Activated T-helper 2 cell treated with anti-CD3 and anti-CD28 coated beads, Interferon-gamma antibody, Interleukin-2, Interleukin-4, amounts not matched to agents 10 μg/mL and 5 μg/mL and 100 μg/mL, durations not matched to agents 14 hours and 24 hours and 36 hours (primary cell): ENCODE data around the gene GFER. TPM values are rescaled to one million over a fixed set of nuclear protein-coding genes. Genes with fewer than 3 reads are reported as not detected.
"Not testable (repeated sequence)": the region's sequence is repeated elsewhere in the genome, so short reads cannot be mapped to it uniquely, and the experiment has no call there.

Source experiments
- DNase-seq: peaks from one replicate; pipeline ENCODE4 v3.0.0; 2021; ENCODE audit warnings: low spot score
- H3K27ac Mint-ChIP-seq: one replicate; pipeline ENCODE4 v1.8.0; 2021; ENCODE audit warnings: mixed read lengths
- H3K27me3 Mint-ChIP-seq: one replicate; pipeline ENCODE4 v1.8.0; 2021; ENCODE audit warnings: low read depth, mixed read lengths
- H3K36me3 Mint-ChIP-seq: one replicate; pipeline ENCODE4 v1.8.0; 2021; ENCODE audit warnings: low read depth, mixed read lengths
- H3K4me1 Mint-ChIP-seq: one replicate; pipeline ENCODE4 v1.8.0; 2021; ENCODE audit warnings: low read depth, mixed read lengths
- H3K4me3 Mint-ChIP-seq: one replicate; pipeline ENCODE4 v1.8.0; 2021; ENCODE audit warnings: low read depth, mild to moderate bottlenecking, moderate library complexity, mixed read lengths
- H3K9me3 Mint-ChIP-seq: one replicate; pipeline ENCODE4 v1.8.0; 2021; ENCODE audit warnings: mixed read lengths
- intact Hi-C: fragments of 100-400 bp; cut with micrococcal nuclease; formaldehyde crosslinking; loops from one replicate; pipeline ENCODE4 v1.15.1; 2023
- total RNA-seq: library from RNA; stranded (reverse); gene quantifications from 2 replicates; pipeline ENCODE4 v1.2.3, GENCODE V29; 2022

The GFER gene
- total RNA-seq, 1 donor from 2014 or later, result 40.0 TPM

GRCh38 chr16:2003827-2004641 is 20.0 kb downstream of the GFER start:
- H3K27me3 Mint-ChIP-seq, result no peaks in the 10 kb centered on the region
- intact Hi-C loops, result no loop called here
- no peak overlapping the region for H3K27ac Mint-ChIP-seq
- H3K36me3 Mint-ChIP-seq, result peaks cover 44% of the 10 kb centered on the region
- peak; percentile 83 for DNase-seq
- H3K4me3 Mint-ChIP-seq, result no peak overlapping the region
- H3K9me3 Mint-ChIP-seq, result no peaks in the 10 kb centered on the region
- H3K4me1 Mint-ChIP-seq, result peaks cover 18% of the 10 kb centered on the region

GRCh38 chr16:2004795-2005517 is 21.0 kb downstream of the GFER start:
- H3K27me3 Mint-ChIP-seq, result no peaks in the 10 kb centered on the region
- H3K4me1 Mint-ChIP-seq, result peaks cover 18% of the 10 kb centered on the region
- H3K9me3 Mint-ChIP-seq, result no peaks in the 10 kb centered on the region
- H3K36me3 Mint-ChIP-seq, result peaks cover 44% of the 10 kb centered on the region
- intact Hi-C loops, result loop anchor here (5.0 kb wide), 1 partner anchor 42 kb away; the partner anchor contains the start of genes NTHL1 and TSC2
- no peak overlapping the region for H3K4me3 Mint-ChIP-seq
- DNase-seq, result no peak
- no peak overlapping the region for H3K27ac Mint-ChIP-seq

GRCh38 chr16:2005646-2006045 is 21.7 kb downstream of the GFER start:
- H3K36me3 Mint-ChIP-seq, result peaks cover 48% of the 10 kb centered on the region
- intact Hi-C loops, result loop anchor here (5.0 kb wide), 1 partner anchor 42 kb away; the partner anchor contains the start of genes NTHL1 and TSC2
- peaks cover 22% of the 10 kb centered on the region for H3K4me1 Mint-ChIP-seq
- DNase-seq, result no peak
- no peak overlapping the region for H3K27ac Mint-ChIP-seq
- H3K9me3 Mint-ChIP-seq, result no peaks in the 10 kb centered on the region
- H3K27me3 Mint-ChIP-seq, result no peaks in the 10 kb centered on the region
- H3K4me3 Mint-ChIP-seq, result no peak overlapping the region

GRCh38 chr16:2006317-2006716 is 22.3 kb downstream of the GFER start:
- H3K4me3 Mint-ChIP-seq, result peak overlapping the region; percentile 39
- H3K27me3 Mint-ChIP-seq, result no peaks in the 10 kb centered on the region
- no peaks in the 10 kb centered on the region for H3K9me3 Mint-ChIP-seq
- peaks cover 22% of the 10 kb centered on the region for H3K4me1 Mint-ChIP-seq
- H3K36me3 Mint-ChIP-seq, result peaks cover 43% of the 10 kb centered on the region
- intact Hi-C loops, result loop anchor here (5.0 kb wide), 1 partner anchor 41 kb away; the partner anchor contains the start of genes NTHL1 and TSC2
- no peak overlapping the region for H3K27ac Mint-ChIP-seq
- DNase-seq, result no peak

GRCh38 chr16:2007081-2007836 is 23.3 kb downstream of the GFER start:
- intact Hi-C loops, result loop anchor here (5.0 kb wide), 1 partner anchor 40 kb away; the partner anchor contains the start of genes NTHL1 and TSC2
- Mint-ChIP-seq H3K27me3 (no peaks in the 10 kb centered on the region), H3K4me1 (peaks cover 22% of the 10 kb centered on the region), H3K36me3 (peaks cover 37% of the 10 kb centered on the region), H3K27ac (peak overlapping the region; percentile 78), H3K4me3 (peak overlapping the region; percentile 86), H3K9me3 (no peaks in the 10 kb centered on the region)
- no peak for DNase-seq

GRCh38 chr16:2008009-2008526 is 24.1 kb downstream of the GFER start:
- H3K27me3 Mint-ChIP-seq, result no peaks in the 10 kb centered on the region
- H3K27ac Mint-ChIP-seq, result peak overlapping the region; percentile 78
- H3K4me3 Mint-ChIP-seq, result peak overlapping the region; percentile 86
- no peak for DNase-seq
- peaks cover 33% of the 10 kb centered on the region for H3K36me3 Mint-ChIP-seq
- peaks cover 22% of the 10 kb centered on the region for H3K4me1 Mint-ChIP-seq
- intact Hi-C loops, result loop anchor here (5.0 kb wide), 1 partner anchor 39 kb away; the partner anchor contains the start of genes NTHL1 and TSC2
- no peaks in the 10 kb centered on the region for H3K9me3 Mint-ChIP-seq

- no peak for DNase-seq
- intact Hi-C loops, result loop anchor here (1.0 to 5.0 kb wide), 2 partner anchors 16 to 39 kb away; partner anchors contain the start of genes NTHL1 and TSC2
- Mint-ChIP-seq H3K4me3 (peak overlapping the region; percentile 86), H3K9me3 (no peaks in the 10 kb centered on the region), H3K36me3 (peaks cover 33% of the 10 kb centered on the region), H3K27me3 (no peaks in the 10 kb centered on the region), H3K27ac (peak overlapping the region; percentile 78), H3K4me1 (peaks cover 22% of the 10 kb centered on the region)
Observed at GRCh38 chr16:2008631-2009163, 24.7 kb downstream of the GFER start.

- peaks cover 33% of the 10 kb centered on the region for H3K36me3 Mint-ChIP-seq
- DNase-seq, result no peak
- H3K4me3 Mint-ChIP-seq, result peak overlapping the region; percentile 86
- intact Hi-C loops, result loop anchor here (1.0 to 5.0 kb wide), 2 partner anchors 17 to 38 kb away; partner anchors contain the start of genes NTHL1 and TSC2
- no peaks in the 10 kb centered on the region for H3K27me3 Mint-ChIP-seq
- H3K27ac Mint-ChIP-seq, result peak overlapping the region; percentile 78
- peaks cover 22% of the 10 kb centered on the region for H3K4me1 Mint-ChIP-seq
- H3K9me3 Mint-ChIP-seq, result no peaks in the 10 kb centered on the region
Observed at GRCh38 chr16:2009164-2009711, 25.2 kb downstream of the GFER start.

GRCh38 chr16:2009791-2010510 is 26.0 kb downstream of the GFER start, which contains the start of gene ZNF598:
Gene ZNF598 (minus strand): TSS chr16:2009821.
- H3K27ac Mint-ChIP-seq, result peak within 1 kb of the TSS; percentile 92
- H3K27me3 Mint-ChIP-seq, result no peaks in the 10 kb centered on the region
- H3K4me3 Mint-ChIP-seq, result peak within 1 kb of the TSS; percentile 97
- intact Hi-C loops, result loop anchor here (1.0 to 5.0 kb wide), 2 partner anchors 18 to 37 kb away; partner anchors contain the start of genes NTHL1 and TSC2
- H3K9me3 Mint-ChIP-seq, result no peaks in the 10 kb centered on the region
- peaks cover 22% of the 10 kb centered on the region for H3K4me1 Mint-ChIP-seq
- H3K36me3 Mint-ChIP-seq, result peaks cover 33% of the 10 kb centered on the region
- peak; percentile 74 for DNase-seq

- H3K27ac Mint-ChIP-seq, H3K4me3 Mint-ChIP-seq, H3K27me3 Mint-ChIP-seq, DNase-seq, H3K9me3 Mint-ChIP-seq, intact Hi-C loops: not testable (repeated sequence)
- Mint-ChIP-seq H3K36me3 (peaks cover 23% of the 10 kb centered on the region), H3K4me1 (peaks cover 20% of the 10 kb centered on the region)
Observed at GRCh38 chr16:2011726-2012125, 27.7 kb downstream of the GFER start.

- DNase-seq, result no peak
- intact Hi-C loops, result no loop called here
- no peaks in the 10 kb centered on the region for H3K9me3 Mint-ChIP-seq
Observed at GRCh38 chr16:2013527-2013926, 29.5 kb downstream of the GFER start.

More at GRCh38 chr16:2013527-2013926, 29.5 kb downstream of the GFER start:
- H3K27ac Mint-ChIP-seq, result no peak overlapping the region
- no peak overlapping the region for H3K4me3 Mint-ChIP-seq
- peaks cover 7% of the 10 kb centered on the region for H3K4me1 Mint-ChIP-seq
- H3K27me3 Mint-ChIP-seq, result peaks cover 3% of the 10 kb centered on the region
- H3K36me3 Mint-ChIP-seq, result peaks cover 7% of the 10 kb centered on the region
